DOHH2 (cell line): ENCODE measurements around the gene SCYL3.

Experiments
- CTCF ChIP-seq: fragments of 200-600 bp; sonication (generic); IDR thresholded peaks from one replicate; pipeline ENCODE4 v1.5.1; 2014; ENCODE audit warnings: antibody characterized with exemption, mild to moderate bottlenecking, low read depth, low read length; ENCODE audit not compliant: poor library complexity, severe bottlenecking
- EZH2phosphoT487 ChIP-seq: fragments of 200-600 bp; sonication (generic); IDR thresholded peaks from 2 replicates; pipeline ENCODE4 v1.6.1; 2017; ENCODE audit warnings: borderline replicate concordance, mild to moderate bottlenecking, antibody characterized with exemption, low read length, moderate library complexity, mixed read lengths

GRCh38 chr1:169809370-169810095, 84.2 kb downstream of the SCYL3 start:
- peak; percentile 73 for TF ChIP-seq CTCF
- no peak for TF ChIP-seq EZH2phosphoT487
